Stomach (tissue), 4 donors: ENCODE results near the gene MCC.

Experiments
- CTCF ChIP-seq, 7 experiments: fragments of 450-650 bp in 4 of 7; fragments of 200-600 bp in 3 of 7; sonication (generic) in 3 of 7; IDR thresholded peaks; one replicate each; pipeline ENCODE4 v1.5.1; 2016 to 2019; ENCODE audit warnings: antibody characterized with exemption in 7 of 7, control low read depth in 2 of 7, mild to moderate bottlenecking in 1 of 7
- POLR2A ChIP-seq, 4 donors: fragments of 450-650 bp; IDR thresholded peaks; one replicate each; pipeline ENCODE4 v1.6.1; 2016; ENCODE audit warnings: antibody characterized with exemption in 4 of 4, control low read depth in 2 of 4, mild to moderate bottlenecking in 1 of 4, moderate library complexity in 1 of 4

- no peak for TF ChIP-seq POLR2A (IDR thresholded peaks at IDR 0.05)
- no peak for TF ChIP-seq CTCF (IDR thresholded peaks at IDR 0.05)
Observed at GRCh38 chr5:113162208-113162607, 326.0 kb downstream of the MCC start.
